OCI-LY7 (cell line): ENCODE data around the gene PLEKHG5.
"Not testable (repeated sequence)": the region's sequence is repeated elsewhere in the genome, so short reads cannot be mapped to it uniquely, and the experiment has no call there.

ENCODE experiments used
- EZH2phosphoT487 ChIP-seq: fragments of 200-600 bp; sonication (generic); IDR thresholded peaks from 2 replicates; pipeline ENCODE4 v1.6.1; 2018; ENCODE audit warnings: low read depth, borderline replicate concordance, mild to moderate bottlenecking, mixed run types, antibody characterized with exemption, low read length, moderate library complexity, mixed read lengths
- TF ChIP-seq, protein P1 (sequence below): fragments of 200-600 bp; sonication (generic); conservative IDR thresholded peaks from 2 replicates; pipeline ENCODE4 v1.5.1; 2014; ENCODE audit warnings: mild to moderate bottlenecking, antibody characterized with exemption, low read length, moderate library complexity, mixed read lengths

DNA sequence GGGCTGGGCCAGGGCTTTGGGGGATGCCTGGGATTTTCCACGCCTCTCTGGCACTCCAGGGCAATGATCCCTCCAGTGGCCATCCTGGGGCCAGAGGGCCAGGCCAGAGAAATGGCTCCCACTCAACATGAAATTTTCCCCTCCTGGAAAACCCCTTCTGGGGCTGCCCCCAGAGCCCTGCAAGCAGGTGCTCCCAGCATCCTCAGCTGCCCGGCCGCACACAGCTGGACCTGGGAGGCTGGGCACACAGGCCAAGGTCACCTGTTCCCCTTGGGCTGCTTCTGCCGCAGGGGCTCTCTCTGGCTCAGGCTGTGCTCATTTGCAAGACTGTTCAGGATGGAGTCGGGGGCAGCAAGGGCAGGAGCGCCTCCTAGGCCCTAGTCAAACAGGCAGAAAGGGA, 63.0 kb downstream of the PLEKHG5 start:
- TF ChIP-seq, protein P1, sequence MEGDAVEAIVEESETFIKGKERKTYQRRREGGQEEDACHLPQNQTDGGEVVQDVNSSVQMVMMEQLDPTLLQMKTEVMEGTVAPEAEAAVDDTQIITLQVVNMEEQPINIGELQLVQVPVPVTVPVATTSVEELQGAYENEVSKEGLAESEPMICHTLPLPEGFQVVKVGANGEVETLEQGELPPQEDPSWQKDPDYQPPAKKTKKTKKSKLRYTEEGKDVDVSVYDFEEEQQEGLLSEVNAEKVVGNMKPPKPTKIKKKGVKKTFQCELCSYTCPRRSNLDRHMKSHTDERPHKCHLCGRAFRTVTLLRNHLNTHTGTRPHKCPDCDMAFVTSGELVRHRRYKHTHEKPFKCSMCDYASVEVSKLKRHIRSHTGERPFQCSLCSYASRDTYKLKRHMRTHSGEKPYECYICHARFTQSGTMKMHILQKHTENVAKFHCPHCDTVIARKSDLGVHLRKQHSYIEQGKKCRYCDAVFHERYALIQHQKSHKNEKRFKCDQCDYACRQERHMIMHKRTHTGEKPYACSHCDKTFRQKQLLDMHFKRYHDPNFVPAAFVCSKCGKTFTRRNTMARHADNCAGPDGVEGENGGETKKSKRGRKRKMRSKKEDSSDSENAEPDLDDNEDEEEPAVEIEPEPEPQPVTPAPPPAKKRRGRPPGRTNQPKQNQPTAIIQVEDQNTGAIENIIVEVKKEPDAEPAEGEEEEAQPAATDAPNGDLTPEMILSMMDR, result not testable (repeated sequence)
- TF ChIP-seq EZH2phosphoT487, result not testable (repeated sequence)
